ENCODE measurements around the gene ZC3H4.

Gene ZC3H4

GRCh38 chr19:47021536-47022139, 91.9 kb downstream of the ZC3H4 start:
- H3K36me3 Mint-ChIP-seq (ENCODE audit: insufficient read depth): peaks cover 3% of the 10 kb centered on the region
- H3K4me3 Mint-ChIP-seq: peak overlapping the region; percentile 59 to 61
- no peak overlapping the region for H3K27ac Mint-ChIP-seq
- H3K4me1 Mint-ChIP-seq (ENCODE audit: low read depth in 2 of 2): peaks cover 10 to 12% of the 10 kb centered on the region in 2 donors
- DNase-seq: no peak
- H3K9me3 Mint-ChIP-seq: no peaks in the 10 kb centered on the region
- ATAC-seq (replicated peaks): no peak
- H3K27me3 Mint-ChIP-seq: peaks cover 42 to 79% of the 10 kb centered on the region in 2 donors

- ATAC-seq (replicated peaks): no peak
- H3K27ac Mint-ChIP-seq: no peak overlapping the region
- peaks cover 36 to 73% of the 10 kb centered on the region in 2 donors for H3K27me3 Mint-ChIP-seq
- peak overlapping the region; percentile 59 to 61 for H3K4me3 Mint-ChIP-seq
- peaks cover 7 to 12% of the 10 kb centered on the region in 2 donors for H3K4me1 Mint-ChIP-seq (ENCODE audit: low read depth in 2 of 2)
- H3K9me3 Mint-ChIP-seq: no peaks in the 10 kb centered on the region
- peaks cover 3% of the 10 kb centered on the region for H3K36me3 Mint-ChIP-seq (ENCODE audit: insufficient read depth)
- no peak for DNase-seq
These were observed 92.5 kb downstream of the ZC3H4 start for GRCh38 chr19:47020992-47021496.

GRCh38 chr19:47020132-47020805, 93.3 kb downstream of the ZC3H4 start:
- Mint-ChIP-seq H3K4me1 (ENCODE audit: low read depth in 2 of 2) (peaks cover 6 to 12% of the 10 kb centered on the region in 2 donors), H3K27me3 (peaks cover 32 to 65% of the 10 kb centered on the region in 2 donors), H3K9me3 (no peaks in the 10 kb centered on the region), H3K27ac (peak overlapping the region in 1 of 2 donors; percentile 51), H3K36me3 (ENCODE audit: insufficient read depth) (peaks cover 3% of the 10 kb centered on the region), H3K4me3 (peak overlapping the region; percentile 50 to 63)
- ATAC-seq (replicated peaks): peak; percentile 34
- no peak for DNase-seq

GRCh38 chr19:47019431-47020041, 94.0 kb downstream of the ZC3H4 start, which contains the start of gene NPAS1:
NPAS1 (plus strand) TSS chr19:47019837; CDS start chr19:47021048, 1,211 bp downstream.
- Mint-ChIP-seq H3K27ac (peak within 1 kb of the TSS in 1 of 2 donors; percentile 51), H3K4me3 (peak within 1 kb of the TSS; percentile 54 to 63), H3K4me1 (ENCODE audit: low read depth in 2 of 2) (peaks cover 6 to 12% of the 10 kb centered on the region in 2 donors), H3K9me3 (no peaks in the 10 kb centered on the region), H3K27me3 (peaks cover 32 to 58% of the 10 kb centered on the region in 2 donors), H3K36me3 (ENCODE audit: insufficient read depth) (peaks cover 3% of the 10 kb centered on the region)
- ATAC-seq (replicated peaks) (peak; percentile 22), DNase-seq (no peak)

- Mint-ChIP-seq H3K36me3 (ENCODE audit: insufficient read depth) (peaks cover 3% of the 10 kb centered on the region), H3K27ac (no peak overlapping the region), H3K4me3 (peak overlapping the region; percentile 38 to 54), H3K27me3 (peaks cover 32 to 52% of the 10 kb centered on the region in 2 donors), H3K9me3 (no peaks in the 10 kb centered on the region), H3K4me1 (ENCODE audit: low read depth in 2 of 2) (peaks cover 6 to 12% of the 10 kb centered on the region in 2 donors)
- ATAC-seq (replicated peaks) (no peak), DNase-seq (no peak)
These were observed 94.7 kb downstream of the ZC3H4 start for GRCh38 chr19:47018923-47019322.
